GM19372 (cell line): ENCODE data around the gene CRHR2.

Experiments
- ATAC-seq: cut with Tn5 transposase; IDR thresholded peaks from one replicate; pipeline ENCODE4 v1.9.1; 2021; ENCODE audit warnings: mild to moderate bottlenecking, low read depth, moderate library complexity; ENCODE audit not compliant: unreplicated experiment

Gene CRHR2

GRCh38 chr7:30707391-30708357, 25.4 kb upstream of the CRHR2 start:
- ATAC-seq, result no peak

DNA sequence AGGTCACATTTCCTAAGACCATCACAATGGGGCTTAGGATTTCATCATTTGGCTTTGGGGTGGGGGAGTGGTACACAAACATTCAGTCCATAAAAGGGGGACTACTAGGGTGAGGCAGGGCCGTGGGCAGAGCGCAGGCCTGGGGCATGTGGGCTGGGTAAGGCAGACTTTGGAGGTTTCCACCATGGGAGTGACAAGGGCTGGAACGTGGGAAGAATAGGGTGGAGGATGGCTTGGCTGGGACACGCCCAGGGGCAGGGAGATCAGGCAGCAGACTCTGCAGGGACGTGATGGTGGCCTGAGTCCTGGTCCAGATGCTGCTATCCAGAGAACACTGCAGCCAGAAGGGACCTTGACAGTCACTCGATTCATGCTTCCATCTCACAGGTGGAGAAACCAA, 24.7 kb upstream of the CRHR2 start:
- no peak for ATAC-seq

GRCh38 chr7:30706316-30706715, 24.1 kb upstream of the CRHR2 start:
- no peak for ATAC-seq

DNA sequence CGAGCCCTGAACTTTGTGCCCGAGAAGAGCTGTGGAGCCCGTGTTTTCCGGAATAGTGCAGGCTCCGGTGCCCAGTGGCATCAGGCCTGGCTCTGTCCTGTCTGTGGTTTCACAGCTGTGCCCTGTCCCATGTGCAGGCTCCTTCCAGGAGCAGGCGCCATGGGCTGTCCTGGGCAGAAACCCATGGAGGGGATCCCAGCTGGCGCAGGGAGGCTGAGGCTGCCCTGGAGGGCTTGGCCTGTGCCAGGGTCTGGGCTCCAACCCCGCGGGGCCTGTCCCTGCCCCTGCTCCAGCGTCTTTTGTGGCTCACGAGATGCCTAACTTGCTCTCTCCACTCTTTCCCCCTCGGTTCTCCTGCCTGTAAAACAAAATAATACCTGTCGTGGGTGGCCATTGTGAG, 23.3 kb upstream of the CRHR2 start:
- no peak for ATAC-seq

GRCh38 chr7:30705008-30705407, 22.8 kb upstream of the CRHR2 start:
- ATAC-seq, result no peak

DNA sequence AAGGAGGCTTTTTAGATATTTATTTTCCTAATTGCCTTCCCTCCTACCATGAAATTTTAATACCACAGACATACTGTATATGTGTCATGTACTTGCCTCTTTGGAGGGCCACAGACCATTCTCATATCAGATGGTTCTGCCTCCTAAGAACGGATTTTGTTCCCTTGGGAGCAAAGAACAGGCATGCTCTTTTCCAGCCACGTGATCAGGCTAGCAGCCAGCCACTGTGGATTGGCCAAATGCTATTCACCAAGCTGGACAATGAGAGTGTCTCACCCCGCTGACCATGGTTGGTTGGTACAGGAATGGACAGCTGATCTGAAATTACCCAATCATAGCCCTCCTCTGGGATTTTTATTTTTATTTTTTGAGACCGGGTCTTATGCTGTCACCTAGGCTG, 21.5 kb upstream of the CRHR2 start:
- ATAC-seq, result no peak

- no peak for ATAC-seq
Observed at GRCh38 chr7:30702200-30702599, 19.9 kb upstream of the CRHR2 start.

GRCh38 chr7:30700941-30701340, 18.7 kb upstream of the CRHR2 start:
- ATAC-seq, result no peak

- no peak for ATAC-seq
Observed at GRCh38 chr7:30699706-30700495, 17.6 kb upstream of the CRHR2 start.

- ATAC-seq, result no peak
Observed at GRCh38 chr7:30698481-30698880, 16.2 kb upstream of the CRHR2 start.

DNA sequence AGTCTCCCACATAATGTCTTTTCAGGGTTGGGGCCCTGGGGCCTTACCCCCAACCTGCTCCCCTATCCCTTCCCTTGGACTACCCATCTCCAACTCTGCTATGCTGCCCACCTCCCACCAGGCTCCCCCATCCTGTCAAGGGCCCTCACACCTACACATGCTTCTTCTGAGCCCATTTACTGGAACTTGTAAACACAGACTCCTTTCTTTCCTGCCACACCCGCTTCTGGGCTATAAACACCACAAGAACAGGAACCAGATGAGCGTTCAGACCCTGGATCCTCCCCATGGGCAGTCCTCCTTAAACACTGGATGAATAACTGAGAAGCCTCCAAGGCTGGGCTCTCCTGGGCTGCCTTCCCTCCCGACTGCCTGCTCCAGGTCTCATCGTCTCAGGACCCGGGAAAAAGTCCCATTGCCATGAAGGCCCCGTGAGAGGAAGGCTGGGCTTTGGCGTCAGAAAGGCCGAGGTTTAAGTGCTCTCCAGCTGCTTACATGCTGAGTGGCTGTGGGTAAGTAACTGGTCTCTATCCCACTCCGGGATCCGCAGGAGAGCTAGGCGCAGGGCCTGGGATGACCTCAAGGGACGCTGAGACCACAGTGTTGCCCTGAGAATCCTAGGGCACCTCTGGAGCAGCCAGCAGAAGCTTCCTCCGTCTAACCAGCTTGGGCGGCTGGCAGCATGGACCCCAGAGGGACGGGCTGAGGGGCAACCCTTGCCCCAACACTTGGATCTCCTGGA, 15.6 kb upstream of the CRHR2 start:
- no peak for ATAC-seq

DNA sequence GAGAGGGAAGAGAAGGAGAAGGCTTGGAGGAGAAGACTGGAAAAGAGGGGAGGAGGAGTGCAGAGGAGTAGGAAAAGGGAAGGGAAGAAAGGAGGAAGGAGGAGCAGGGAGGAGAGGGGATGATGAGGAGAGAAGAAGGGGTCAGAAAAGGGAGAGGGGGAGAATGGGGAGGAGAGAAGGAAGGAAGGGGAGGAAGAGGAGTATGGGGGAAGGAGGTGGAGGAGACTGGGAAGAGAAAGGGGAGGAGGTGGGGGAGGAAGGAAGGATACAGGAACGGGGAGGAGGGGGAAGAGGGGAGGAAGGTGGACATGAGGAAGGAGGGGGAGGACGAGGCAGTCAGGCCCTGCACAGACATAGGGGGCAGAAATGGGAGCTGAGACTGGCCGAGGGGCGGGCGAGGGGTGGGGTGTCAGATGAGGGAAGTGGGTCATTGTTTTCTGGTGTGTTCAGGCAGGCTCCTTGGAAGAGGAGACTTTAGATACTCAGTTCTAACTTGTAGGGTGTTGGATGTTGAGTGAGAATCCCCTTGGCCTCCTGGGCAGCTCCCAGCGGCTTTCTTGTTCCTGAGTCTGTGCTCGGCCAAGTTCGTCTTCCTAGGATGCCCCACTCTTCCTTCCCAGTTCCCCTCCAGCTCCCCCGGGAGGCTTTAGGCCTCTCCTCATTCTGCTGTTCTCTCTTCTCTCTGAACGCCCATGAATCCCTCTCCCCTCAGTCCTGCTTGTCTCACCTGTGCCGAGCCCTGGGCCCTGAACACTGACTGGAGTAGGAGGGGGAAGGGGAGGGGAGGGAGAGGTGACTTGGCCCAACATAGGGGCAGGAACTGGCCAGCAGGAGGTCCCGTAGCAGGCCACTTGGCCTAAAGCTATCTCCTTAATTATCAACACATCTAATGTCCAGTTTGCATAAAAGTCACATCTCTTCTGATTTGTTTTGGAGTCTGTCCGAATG, 12.8 kb upstream of the CRHR2 start:
- ATAC-seq, result no peak

- ATAC-seq, result no peak
Observed at GRCh38 chr7:30694218-30694745, 12.0 kb upstream of the CRHR2 start.

GRCh38 chr7:30692882-30693281, 10.6 kb upstream of the CRHR2 start:
- no peak for ATAC-seq

DNA sequence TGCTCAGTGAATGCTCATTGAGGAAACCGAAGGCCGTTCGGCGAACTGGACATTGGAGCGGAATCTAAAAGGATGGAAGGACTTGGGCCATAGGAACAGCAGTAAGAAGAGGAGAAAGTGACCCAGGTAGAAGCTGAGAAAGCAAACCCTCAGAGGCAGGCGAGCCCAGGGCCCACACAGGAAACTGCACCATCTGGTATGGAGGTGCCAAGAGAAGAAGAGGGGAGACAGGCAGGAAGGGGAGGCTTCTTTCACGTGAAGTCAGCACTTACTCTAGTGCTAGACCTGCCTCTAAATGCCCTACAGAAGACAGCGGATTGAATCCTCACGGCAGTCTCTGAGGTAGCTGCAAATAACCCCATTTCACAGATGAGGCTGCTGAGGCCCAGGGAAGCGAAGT, 10.2 kb upstream of the CRHR2 start:
- no peak for ATAC-seq

DNA sequence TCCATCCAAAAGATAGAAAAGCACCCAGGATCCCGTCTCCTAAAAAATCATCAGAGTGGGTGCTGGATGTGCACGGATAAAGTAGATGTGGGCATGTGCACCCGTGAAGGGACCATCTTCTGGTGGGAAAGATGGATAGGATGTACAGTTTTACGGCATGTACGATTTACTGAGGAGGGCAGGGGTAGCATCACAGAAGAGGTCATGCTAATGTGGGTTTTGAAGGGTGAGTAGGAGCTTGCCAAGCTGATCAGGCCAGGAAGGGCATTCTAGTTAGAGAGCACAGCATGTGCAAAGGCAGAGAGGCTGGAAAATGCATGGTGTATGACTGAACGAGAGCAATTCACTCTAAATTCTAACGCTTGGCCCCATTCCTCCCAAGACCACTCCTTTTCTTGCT, 7.8 kb upstream of the CRHR2 start:
- ATAC-seq, result no peak

- ATAC-seq, result no peak
Observed at GRCh38 chr7:30688718-30689221, 6.5 kb upstream of the CRHR2 start.

GRCh38 chr7:30687604-30688003, 5.3 kb upstream of the CRHR2 start:
- ATAC-seq, result no peak

- ATAC-seq, result no peak
Observed at GRCh38 chr7:30684351-30684750, 2.1 kb upstream of the CRHR2 start.
